HepG2 (cell line): ENCODE measurements around the gene CPNE4. TPM values are rescaled to one million over a fixed set of nuclear protein-coding genes. Genes with fewer than 3 reads are reported as not detected.
A peak's percentile ranks its signal among the peaks of the same experiment; 100 is the strongest.

Experiments
- AHR ChIP-seq: IDR thresholded peaks from 2 replicates; pipeline ENCODE4 v1.6.1; 2018; ENCODE audit warnings: missing genetic modification reagents, missing compliant biosample characterization
- CSRNP1 ChIP-seq: sonication (generic); formaldehyde crosslinking; IDR thresholded peaks from 2 replicates; pipeline ENCODE4 v1.8.1; 2023; ENCODE audit warnings: mild to moderate bottlenecking, missing genetic modification reagents
- FOXA3 ChIP-seq: IDR thresholded peaks from 2 replicates; pipeline ENCODE4 v1.6.1; 2016; ENCODE audit warnings: missing genetic modification reagents, missing compliant biosample characterization
- FOXP4 ChIP-seq: sonication (generic); formaldehyde crosslinking; IDR thresholded peaks from 2 replicates; pipeline ENCODE4 v1.4.0; 2020; ENCODE audit warnings: missing genetic modification reagents
- GMEB2 ChIP-seq: IDR thresholded peaks from 2 replicates; pipeline ENCODE4 v1.6.1; 2016; ENCODE audit warnings: missing biosample characterization, missing genetic modification reagents, low read depth
- HIVEP1 ChIP-seq: sonication (generic); formaldehyde crosslinking; IDR thresholded peaks from 2 replicates; pipeline ENCODE4 v1.4.0; 2020; ENCODE audit warnings: mild to moderate bottlenecking, missing genetic modification reagents
- KLF9 ChIP-seq: IDR thresholded peaks from 2 replicates; pipeline ENCODE4 v1.6.1; 2016; ENCODE audit warnings: low read depth
- MAFK ChIP-seq, 2 experiments: IDR thresholded peaks in 1 of 2; conservative IDR thresholded peaks in 1 of 2; 2 replicates each; pipeline ENCODE4 v1.6.1; 2011; ENCODE audit warnings: improper control_type of control experiment in 2 of 2, low read length in 2 of 2
- NFKB2 ChIP-seq: sonication (generic); formaldehyde crosslinking; IDR thresholded peaks from 2 replicates; pipeline ENCODE4 v1.4.0; 2020; ENCODE audit warnings: missing genetic modification reagents, borderline replicate concordance
- NR2F6 ChIP-seq, 2 experiments: IDR thresholded peaks; 2 replicates each; pipeline ENCODE4 v1.6.1; 2016; ENCODE audit warnings: antibody characterized with exemption in 1 of 2, mild to moderate bottlenecking in 1 of 2
- PRMT3 ChIP-seq: sonication (generic); formaldehyde crosslinking; IDR thresholded peaks from 2 replicates; pipeline ENCODE4 v1.8.1; 2022; ENCODE audit warnings: low read depth, mild to moderate bottlenecking, moderate library complexity, missing genetic modification reagents, borderline replicate concordance
- ZBTB3 ChIP-seq: sonication (generic); formaldehyde crosslinking; IDR thresholded peaks from 2 replicates; pipeline ENCODE4 v1.4.0; 2020; ENCODE audit warnings: low read depth, mild to moderate bottlenecking, moderate library complexity, missing genetic modification reagents, borderline replicate concordance
- ZBTB34 ChIP-seq: sonication (generic); formaldehyde crosslinking; IDR thresholded peaks from 2 replicates; pipeline ENCODE4 v1.8.0; 2022; ENCODE audit warnings: mild to moderate bottlenecking, missing genetic modification reagents
- ZBTB42 ChIP-seq: sonication (generic); formaldehyde crosslinking; IDR thresholded peaks from 2 replicates; pipeline ENCODE4 v1.5.0; 2020; ENCODE audit warnings: mild to moderate bottlenecking, missing genetic modification reagents
- ZNF136 ChIP-seq: sonication (generic); formaldehyde crosslinking; IDR thresholded peaks from 2 replicates; pipeline ENCODE4 v1.8.1; 2022; ENCODE audit warnings: low read depth, mild to moderate bottlenecking, moderate library complexity, missing genetic modification reagents
- ZNF253 ChIP-seq: sonication (generic); formaldehyde crosslinking; IDR thresholded peaks from 2 replicates; pipeline ENCODE4 v1.8.0; 2022; ENCODE audit warnings: mild to moderate bottlenecking, missing genetic modification reagents, borderline replicate concordance
- ZNF263 ChIP-seq: sonication (generic); formaldehyde crosslinking; IDR thresholded peaks from 2 replicates; pipeline ENCODE4 v1.4.0; 2020; ENCODE audit warnings: missing genetic modification reagents
- ZNF746 ChIP-seq: sonication (generic); formaldehyde crosslinking; IDR thresholded peaks from 2 replicates; pipeline ENCODE4 v1.8.0; 2022; ENCODE audit warnings: mild to moderate bottlenecking, missing genetic modification reagents
- ZNF749 ChIP-seq: sonication (generic); formaldehyde crosslinking; IDR thresholded peaks from 2 replicates; pipeline ENCODE4 v1.8.0; 2022; ENCODE audit warnings: mild to moderate bottlenecking, missing genetic modification reagents, moderate library complexity, borderline replicate concordance
- ZNF75D ChIP-seq: sonication (generic); formaldehyde crosslinking; IDR thresholded peaks from 2 replicates; pipeline ENCODE4 v1.8.1; 2023; ENCODE audit warnings: missing genetic modification reagents, mild to moderate bottlenecking, borderline replicate concordance
- ZSCAN20 ChIP-seq: sonication (generic); formaldehyde crosslinking; IDR thresholded peaks from 2 replicates; pipeline ENCODE4 v1.4.0; 2020; ENCODE audit warnings: missing genetic modification reagents, mild to moderate bottlenecking, borderline replicate concordance
- polyA plus RNA-seq, 8 experiments: library from polyadenylated mRNA; depleted of rRNA in 3 of 8; stranded (reverse) in 7 of 8; unstranded in 1 of 8; fragments of >200 nt; fragmentation: Illumina TruSeq in 4 of 8; extraction: Trizol in 4 of 8; gene quantifications; 2 replicates each; pipeline versions ENCODE4 v1.2.1 to v1.2.3, GENCODE V29; 2011 to 2016; ENCODE audit warnings: low read depth in 4 of 8, missing spikeins in 1 of 8, mixed read lengths in 1 of 8; ENCODE audit not compliant: insufficient read depth in 1 of 8
- total RNA-seq, 5 experiments: library from RNA; depleted of rRNA; stranded (reverse); fragments of >200 nt; fragmentation: Illumina TruSeq; extraction: Trizol; gene quantifications; 2 replicates each; pipeline ENCODE4 v1.2.3, GENCODE V29; 2016; ENCODE audit warnings: low read depth in 1 of 5

CPNE4 gene
- total and polyA plus RNA-seq, 2 of the 13 experiments (the other 11 are each of a cell fraction or from before 2014, with no cell fraction given) = not detected

GRCh38 chr3:132034486-132035464 lies at the start of gene CPNE4 (continued):
- TF ChIP-seq ZBTB42 (CRISPR knock-in tag) (0 out of 2 replicates have a peak, but pooled peaks have one; percentile 57), ZBTB3 (CRISPR knock-in tag) (no peak), ZNF749 (CRISPR knock-in tag) (peak; percentile 89; the same call in 1 of the 2 replicates), NFKB2 (peak; percentile 95; the same call in 1 of the 2 replicates), NR2F6 (IDR thresholded peaks at IDR 0.05) (no peak), NR2F6 (CRISPR knock-in tag; IDR thresholded peaks at IDR 0.05) (peak; percentile 25; the same call in 1 of the 2 replicates), MAFK (conservative IDR thresholded peaks at IDR 0.05 in 1 of 2, IDR thresholded peaks at IDR 0.05 in 1 of 2; ENCODE audit: low read length in 2 of 2) (no peak), FOXP4 (CRISPR knock-in tag) (peak; percentile 40), ZSCAN20 (peak; percentile 83), ZNF75D (CRISPR knock-in tag) (0 out of 2 replicates have a peak, but pooled peaks have one; percentile 23), HIVEP1 (CRISPR knock-in tag) (no peak), GMEB2 (CRISPR knock-in tag) (no peak), FOXA3 (CRISPR knock-in tag) (0 out of 2 replicates have a peak, but pooled peaks have one; percentile 24), ZNF253 (CRISPR knock-in tag) (no peak), CSRNP1 (CRISPR knock-in tag) (0 out of 2 replicates have a peak, but pooled peaks have one; percentile 50), ZNF263 (0 out of 2 replicates have a peak, but pooled peaks have one; percentile 53), KLF9 (CRISPR knock-in tag) (0 out of 2 replicates have a peak, but pooled peaks have one; percentile 32), ZNF136 (CRISPR knock-in tag) (no peak), PRMT3 (CRISPR knock-in tag) (peak; percentile 63; the same call in 1 of the 2 replicates), ZBTB34 (CRISPR knock-in tag) (no peak), ZNF746 (CRISPR knock-in tag) (no peak), AHR (CRISPR knock-in tag) (peak; percentile 69; the same call in 1 of the 2 replicates)
